GM12873 (cell line): Measurements from ENCODE around the gene PUDP.

ENCODE experiments used
- TF ChIP-seq, protein P1 (sequence below): IDR thresholded peaks from 2 replicates; pipeline ENCODE4 v1.5.1; 2012; ENCODE audit warnings: low read depth, mild to moderate bottlenecking, moderate library complexity, low read length, control low read depth; ENCODE audit not compliant: insufficient read depth; ENCODE audit errors: missing control alignments

The PUDP gene

DNA sequence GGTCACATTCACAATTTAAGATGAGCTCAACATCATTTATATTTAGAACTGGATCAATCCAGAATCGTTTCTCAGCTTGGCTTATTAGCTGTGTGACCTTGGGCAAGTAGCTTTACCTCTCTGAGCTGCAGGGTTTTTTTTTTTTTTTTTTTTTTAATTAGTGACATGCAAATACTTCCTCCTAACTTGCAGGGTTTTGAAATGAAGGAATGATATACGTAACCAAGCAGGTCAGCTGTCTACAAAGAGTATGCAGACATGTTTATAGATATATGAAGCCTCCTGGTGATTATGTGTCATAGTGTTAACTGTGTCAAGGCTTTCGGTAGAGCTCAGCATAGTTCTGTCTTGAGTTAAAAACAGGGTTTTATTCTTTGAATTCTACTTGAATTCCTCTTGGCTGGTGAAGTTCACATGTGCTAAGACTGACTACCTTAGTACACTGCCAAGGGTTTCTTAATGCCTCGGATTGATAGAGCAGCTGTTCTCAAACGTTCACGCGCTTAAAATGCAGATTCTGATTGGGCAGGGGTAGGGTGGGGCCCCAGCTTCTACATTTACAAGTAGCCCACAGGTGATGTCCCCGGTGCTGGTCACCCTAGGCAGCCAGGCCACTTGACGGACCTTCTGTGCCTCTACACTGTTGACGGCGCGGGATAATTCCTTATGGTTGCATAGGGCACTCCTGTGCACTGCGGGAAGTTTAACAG is 1.1 kb downstream of the PUDP start:
- TF ChIP-seq, protein P1, sequence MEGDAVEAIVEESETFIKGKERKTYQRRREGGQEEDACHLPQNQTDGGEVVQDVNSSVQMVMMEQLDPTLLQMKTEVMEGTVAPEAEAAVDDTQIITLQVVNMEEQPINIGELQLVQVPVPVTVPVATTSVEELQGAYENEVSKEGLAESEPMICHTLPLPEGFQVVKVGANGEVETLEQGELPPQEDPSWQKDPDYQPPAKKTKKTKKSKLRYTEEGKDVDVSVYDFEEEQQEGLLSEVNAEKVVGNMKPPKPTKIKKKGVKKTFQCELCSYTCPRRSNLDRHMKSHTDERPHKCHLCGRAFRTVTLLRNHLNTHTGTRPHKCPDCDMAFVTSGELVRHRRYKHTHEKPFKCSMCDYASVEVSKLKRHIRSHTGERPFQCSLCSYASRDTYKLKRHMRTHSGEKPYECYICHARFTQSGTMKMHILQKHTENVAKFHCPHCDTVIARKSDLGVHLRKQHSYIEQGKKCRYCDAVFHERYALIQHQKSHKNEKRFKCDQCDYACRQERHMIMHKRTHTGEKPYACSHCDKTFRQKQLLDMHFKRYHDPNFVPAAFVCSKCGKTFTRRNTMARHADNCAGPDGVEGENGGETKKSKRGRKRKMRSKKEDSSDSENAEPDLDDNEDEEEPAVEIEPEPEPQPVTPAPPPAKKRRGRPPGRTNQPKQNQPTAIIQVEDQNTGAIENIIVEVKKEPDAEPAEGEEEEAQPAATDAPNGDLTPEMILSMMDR, result no peak

- TF ChIP-seq, protein P1, result no peak
Observed at GRCh38 chrX:7146020-7146702, 1.8 kb downstream of the PUDP start.

DNA sequence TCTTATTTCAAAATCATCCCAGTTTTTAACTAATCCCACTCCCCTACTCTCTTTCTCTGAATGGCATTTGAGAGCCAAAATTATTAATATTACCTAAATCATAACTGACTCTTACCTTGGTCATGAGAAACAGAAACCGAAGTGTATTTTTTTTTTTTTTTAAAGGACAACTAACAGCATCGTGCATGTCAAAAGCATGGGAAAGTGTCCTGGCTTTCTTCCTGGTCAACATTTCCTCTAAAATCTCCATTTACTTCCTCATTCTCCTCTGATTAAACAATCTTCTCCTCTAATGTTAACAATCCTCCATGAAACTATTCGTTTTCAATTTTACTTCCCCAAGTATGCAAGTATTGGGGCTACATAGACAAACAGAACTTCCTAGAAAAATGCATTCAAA is 2.5 kb downstream of the PUDP start:
- TF ChIP-seq, protein P1, result no peak

- TF ChIP-seq, protein P1, result no peak
Observed at GRCh38 chrX:7143941-7144525, 3.9 kb downstream of the PUDP start.

GRCh38 chrX:7143076-7143475 is 4.9 kb downstream of the PUDP start:
- TF ChIP-seq, protein P1, result no peak

DNA sequence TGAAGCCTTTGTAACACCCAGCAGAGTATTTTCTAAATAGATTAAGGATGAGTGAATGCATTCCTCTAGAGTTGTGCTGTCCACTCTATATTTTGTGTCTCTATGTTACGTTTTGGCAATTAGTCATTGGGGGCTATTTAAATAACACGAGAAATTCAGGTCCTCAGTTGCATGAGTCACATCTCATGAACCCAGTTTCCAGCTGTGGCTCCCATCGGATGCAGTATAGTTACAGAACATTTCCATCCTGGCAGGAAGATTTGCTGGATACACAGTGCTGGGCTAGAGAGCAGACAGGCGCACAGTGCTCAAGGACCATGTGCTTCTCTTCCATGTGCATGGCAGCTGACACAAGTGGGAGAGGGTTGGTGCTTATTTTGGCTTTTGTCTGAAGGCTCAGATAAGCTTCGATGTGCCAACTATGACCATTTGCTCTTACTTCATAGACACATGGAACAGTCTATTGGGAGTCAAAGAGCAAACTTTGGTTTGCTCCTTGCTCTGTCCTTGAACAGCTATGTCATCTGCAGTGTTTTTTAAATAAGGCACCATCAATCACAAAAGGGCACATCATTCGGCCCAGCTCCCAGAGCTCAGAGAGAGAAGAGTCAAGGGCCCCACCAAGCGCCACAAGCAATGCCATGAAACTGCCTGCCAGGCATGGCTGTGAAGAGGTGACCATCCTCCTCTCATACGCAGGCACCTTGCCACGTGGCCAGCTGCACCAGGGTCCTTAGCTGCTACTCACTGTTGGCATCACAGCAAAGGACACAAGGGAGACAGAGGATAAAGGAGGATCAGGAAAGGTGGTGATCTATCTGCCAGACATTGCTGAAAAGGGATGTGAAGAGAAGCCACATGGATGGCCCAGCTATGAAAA is 8.5 kb downstream of the PUDP start:
- TF ChIP-seq, protein P1, result no peak
